SK-N-MC (cell line): ENCODE data around the gene LRRC75A.

Experiments
- EZH2 ChIP-seq: fragments of 200-600 bp; sonication (generic); IDR thresholded peaks from one replicate; pipeline ENCODE4 v1.6.1; 2017; ENCODE audit warnings: antibody characterized with exemption
- POLR2AphosphoS5 ChIP-seq: IDR thresholded peaks from 2 replicates; pipeline ENCODE4 v1.6.1; 2012; ENCODE audit warnings: mild to moderate bottlenecking, low read depth, low read length, borderline replicate concordance

DNA sequence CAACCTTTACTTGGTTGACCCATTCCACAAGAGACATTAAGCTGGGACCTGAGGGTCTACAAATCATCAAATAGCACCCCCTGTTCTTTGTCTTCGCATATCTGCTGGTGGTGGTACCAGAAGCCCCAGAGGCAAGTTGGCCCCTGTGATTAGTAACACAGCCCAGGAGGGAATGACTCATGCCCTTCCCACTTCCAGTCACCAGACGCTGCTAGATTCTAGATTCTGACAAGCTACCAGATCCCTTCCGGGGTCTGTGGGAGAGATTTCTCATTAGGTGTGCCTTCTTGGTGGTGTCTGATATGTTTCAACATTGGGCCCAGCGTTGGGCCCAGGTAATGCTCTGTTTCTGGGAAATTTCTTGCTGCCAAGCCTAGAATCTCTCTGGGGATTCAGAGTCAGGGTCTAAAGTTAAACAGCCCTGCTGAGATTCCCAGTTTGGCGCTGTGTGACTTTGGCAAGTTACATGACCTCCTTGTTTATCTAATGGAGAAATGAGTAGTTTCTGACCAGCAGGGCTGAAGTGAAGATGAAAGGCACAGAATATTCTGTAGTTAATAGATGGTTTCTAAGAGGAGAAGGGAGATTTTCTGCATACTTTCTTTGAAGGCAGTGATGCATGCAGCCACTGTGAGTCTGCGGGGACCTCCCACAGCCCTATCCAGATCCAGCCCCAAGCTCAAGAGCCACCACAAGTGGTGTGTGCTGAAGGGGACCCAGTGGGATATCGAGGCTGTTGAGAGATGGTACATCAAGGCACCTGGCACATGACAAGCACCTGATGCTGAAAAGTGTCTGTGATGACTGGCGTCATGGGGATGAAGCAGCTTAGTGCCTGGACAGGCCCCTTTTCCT lies 72.7 kb downstream of the LRRC75A start:
- TF ChIP-seq POLR2AphosphoS5 = no peak
- TF ChIP-seq EZH2 = no peak
